Stomach (tissue), 4 donors: ENCODE measurements around the gene WDR37.

Experiments
- CTCF ChIP-seq, 7 experiments: fragments of 450-650 bp in 4 of 7; fragments of 200-600 bp in 3 of 7; sonication (generic) in 3 of 7; IDR thresholded peaks; one replicate each; pipeline ENCODE4 v1.5.1; 2016 to 2019; ENCODE audit warnings: antibody characterized with exemption in 7 of 7, control low read depth in 2 of 7, mild to moderate bottlenecking in 1 of 7
- EP300 ChIP-seq: sonication (generic); formaldehyde crosslinking; IDR thresholded peaks from one replicate; pipeline ENCODE4 v1.6.1; 2017; ENCODE audit warnings: antibody characterized with exemption
- POLR2A ChIP-seq, 4 donors: fragments of 450-650 bp; IDR thresholded peaks; one replicate each; pipeline ENCODE4 v1.6.1; 2016; ENCODE audit warnings: antibody characterized with exemption in 4 of 4, control low read depth in 2 of 4, mild to moderate bottlenecking in 1 of 4, moderate library complexity in 1 of 4

GRCh38 chr10:1120306-1120705, 64.1 kb downstream of the WDR37 start:
- TF ChIP-seq EP300 (no peak), CTCF (IDR thresholded peaks at IDR 0.05) (no peak), POLR2A (IDR thresholded peaks at IDR 0.05) (no peak)
